Activated T-helper 17 cell treated with anti-CD3 and anti-CD28 coated beads, Interleukin-2, amount 50 U/mL, for 72 hours (primary cell): Measurements from ENCODE around the gene CAMK1D. TPM values are rescaled to one million over a fixed set of nuclear protein-coding genes. Genes with fewer than 3 reads are reported as not detected.
A peak's percentile ranks its signal among the peaks of the same experiment; 100 is the strongest.

Source experiments
- ATAC-seq: fragments of 150-1000 bp; cut with Tn5 transposase; replicated peaks from 2 replicates; pipeline ENCODE4 v1.10.0; 2021; ENCODE audit warnings: mild to moderate bottlenecking, moderate library complexity
- H3K27ac Mint-ChIP-seq: one replicate; pipeline ENCODE4 v1.8.0; 2022; ENCODE audit warnings: mixed read lengths
- H3K27me3 Mint-ChIP-seq: one replicate; pipeline ENCODE4 v1.8.0; 2022; ENCODE audit warnings: mixed read lengths
- H3K36me3 Mint-ChIP-seq: one replicate; pipeline ENCODE4 v1.8.0; 2022; ENCODE audit warnings: low read depth, mild to moderate bottlenecking, mixed read lengths
- H3K4me1 Mint-ChIP-seq: one replicate; pipeline ENCODE4 v1.8.0; 2022; ENCODE audit warnings: mixed read lengths
- H3K4me3 Mint-ChIP-seq: one replicate; pipeline ENCODE4 v1.8.0; 2022; ENCODE audit warnings: mild to moderate bottlenecking, mixed read lengths
- H3K9me3 Mint-ChIP-seq: one replicate; pipeline ENCODE4 v1.8.0; 2022; ENCODE audit warnings: mixed read lengths
- total RNA-seq, 2 donors: library from RNA; stranded (reverse); gene quantifications; one replicate each; pipeline ENCODE4 v1.2.3, GENCODE V29; 2022

CAMK1D gene
- total RNA-seq, 2 donors from 2014 or later, result 10.9 to 20.7 TPM

- ATAC-seq, result no peak
- no peaks in the 10 kb centered on the region for H3K9me3 Mint-ChIP-seq
- no peak overlapping the region for H3K27ac Mint-ChIP-seq
- no peak overlapping the region for H3K4me3 Mint-ChIP-seq
- no peaks in the 10 kb centered on the region for H3K27me3 Mint-ChIP-seq
- no peaks in the 10 kb centered on the region for H3K36me3 Mint-ChIP-seq
- H3K4me1 Mint-ChIP-seq, result peaks cover 16% of the 10 kb centered on the region
Observed at GRCh38 chr10:12608761-12609160, 259.4 kb downstream of the CAMK1D start.

GRCh38 chr10:12609435-12609834 is 260.1 kb downstream of the CAMK1D start:
- Mint-ChIP-seq H3K27me3 (no peaks in the 10 kb centered on the region), H3K27ac (no peak overlapping the region), H3K9me3 (no peaks in the 10 kb centered on the region), H3K4me1 (peaks cover 14% of the 10 kb centered on the region), H3K4me3 (no peak overlapping the region), H3K36me3 (no peaks in the 10 kb centered on the region)
- no peak for ATAC-seq

- Mint-ChIP-seq H3K4me1 (no peaks in the 10 kb centered on the region), H3K4me3 (no peak overlapping the region), H3K36me3 (no peaks in the 10 kb centered on the region), H3K9me3 (no peaks in the 10 kb centered on the region), H3K27me3 (no peaks in the 10 kb centered on the region), H3K27ac (no peak overlapping the region)
- no peak for ATAC-seq
Observed at GRCh38 chr10:12613136-12613535, 263.8 kb downstream of the CAMK1D start.

- ATAC-seq, result no peak
- no peaks in the 10 kb centered on the region for H3K9me3 Mint-ChIP-seq
Observed at GRCh38 chr10:12614177-12614995, 265.0 kb downstream of the CAMK1D start.

GRCh38 chr10:12615296-12616220 is 266.2 kb downstream of the CAMK1D start:
- Mint-ChIP-seq H3K4me1 (peaks cover 4% of the 10 kb centered on the region), H3K4me3 (no peak overlapping the region), H3K36me3 (no peaks in the 10 kb centered on the region), H3K27me3 (no peaks in the 10 kb centered on the region), H3K9me3 (no peaks in the 10 kb centered on the region), H3K27ac (no peak overlapping the region)
- no peak for ATAC-seq

More at GRCh38 chr10:12614177-12614995, 265.0 kb downstream of the CAMK1D start:
- Mint-ChIP-seq H3K4me1 (no peaks in the 10 kb centered on the region), H3K4me3 (no peak overlapping the region), H3K36me3 (no peaks in the 10 kb centered on the region), H3K27me3 (no peaks in the 10 kb centered on the region), H3K27ac (no peak overlapping the region)

GRCh38 chr10:12617191-12618175 is 268.1 kb downstream of the CAMK1D start:
- ATAC-seq, result no peak
- H3K27me3 Mint-ChIP-seq, result no peaks in the 10 kb centered on the region
- H3K9me3 Mint-ChIP-seq, result no peaks in the 10 kb centered on the region
- H3K36me3 Mint-ChIP-seq, result no peaks in the 10 kb centered on the region
- no peak overlapping the region for H3K27ac Mint-ChIP-seq
- peaks cover 6% of the 10 kb centered on the region for H3K4me1 Mint-ChIP-seq
- no peak overlapping the region for H3K4me3 Mint-ChIP-seq

GRCh38 chr10:12622016-12622415 is 272.7 kb downstream of the CAMK1D start:
- H3K27me3 Mint-ChIP-seq, result no peaks in the 10 kb centered on the region
- ATAC-seq, result no peak
- no peak overlapping the region for H3K4me3 Mint-ChIP-seq
- no peaks in the 10 kb centered on the region for H3K9me3 Mint-ChIP-seq
- no peaks in the 10 kb centered on the region for H3K36me3 Mint-ChIP-seq
- no peak overlapping the region for H3K27ac Mint-ChIP-seq
- H3K4me1 Mint-ChIP-seq, result peaks cover 6% of the 10 kb centered on the region

GRCh38 chr10:12622691-12623090 is 273.3 kb downstream of the CAMK1D start:
- no peak overlapping the region for H3K27ac Mint-ChIP-seq
- H3K9me3 Mint-ChIP-seq, result no peaks in the 10 kb centered on the region
- peaks cover 6% of the 10 kb centered on the region for H3K4me1 Mint-ChIP-seq
- H3K4me3 Mint-ChIP-seq, result no peak overlapping the region
- H3K27me3 Mint-ChIP-seq, result no peaks in the 10 kb centered on the region
- H3K36me3 Mint-ChIP-seq, result no peaks in the 10 kb centered on the region
- ATAC-seq, result no peak

GRCh38 chr10:12625393-12626023 is 276.2 kb downstream of the CAMK1D start:
- H3K27me3 Mint-ChIP-seq, result no peaks in the 10 kb centered on the region
- no peak for ATAC-seq

GRCh38 chr10:12628153-12628552 is 278.8 kb downstream of the CAMK1D start:
- Mint-ChIP-seq H3K4me1 (peaks cover 13% of the 10 kb centered on the region), H3K36me3 (no peaks in the 10 kb centered on the region), H3K9me3 (no peaks in the 10 kb centered on the region), H3K27ac (no peak overlapping the region), H3K27me3 (no peaks in the 10 kb centered on the region), H3K4me3 (no peak overlapping the region)
- ATAC-seq, result no peak

More at GRCh38 chr10:12625393-12626023, 276.2 kb downstream of the CAMK1D start:
- no peaks in the 10 kb centered on the region for H3K36me3 Mint-ChIP-seq
- H3K4me3 Mint-ChIP-seq, result no peak overlapping the region
- H3K9me3 Mint-ChIP-seq, result no peaks in the 10 kb centered on the region
- H3K4me1 Mint-ChIP-seq, result peaks cover 15% of the 10 kb centered on the region
- no peak overlapping the region for H3K27ac Mint-ChIP-seq

GRCh38 chr10:12628964-12629766 is 279.8 kb downstream of the CAMK1D start:
- ATAC-seq, result peak; percentile 86
- Mint-ChIP-seq H3K9me3 (no peaks in the 10 kb centered on the region), H3K4me1 (peaks cover 17% of the 10 kb centered on the region), H3K27ac (peak overlapping the region; percentile 76), H3K36me3 (no peaks in the 10 kb centered on the region), H3K27me3 (no peaks in the 10 kb centered on the region), H3K4me3 (peak overlapping the region; percentile 64)

- Mint-ChIP-seq H3K27me3 (no peaks in the 10 kb centered on the region), H3K9me3 (no peaks in the 10 kb centered on the region), H3K4me3 (peak overlapping the region; percentile 64), H3K27ac (peak overlapping the region; percentile 76), H3K36me3 (no peaks in the 10 kb centered on the region), H3K4me1 (peaks cover 21% of the 10 kb centered on the region)
- peak; percentile 5 for ATAC-seq
Observed at GRCh38 chr10:12629767-12630165, 280.4 kb downstream of the CAMK1D start.

GRCh38 chr10:12631216-12631615 is 281.9 kb downstream of the CAMK1D start:
- H3K9me3 Mint-ChIP-seq, result no peaks in the 10 kb centered on the region
- no peaks in the 10 kb centered on the region for H3K36me3 Mint-ChIP-seq
- no peak overlapping the region for H3K27ac Mint-ChIP-seq
- no peak overlapping the region for H3K4me3 Mint-ChIP-seq
- H3K4me1 Mint-ChIP-seq, result peaks cover 34% of the 10 kb centered on the region
- ATAC-seq, result no peak
- no peaks in the 10 kb centered on the region for H3K27me3 Mint-ChIP-seq
